Measurements from ENCODE around the gene AKNA. TPM values are rescaled to one million over a fixed set of nuclear protein-coding genes. Genes with fewer than 3 reads are reported as not detected.

AKNA gene
- total and polyA plus RNA-seq, 2 experiments from 2014 or later: 5.7 to 25.2 TPM

GRCh38 chr9:114367366-114367765, 20.4 kb downstream of the AKNA start:
- Histone ChIP-seq H3K36me3 (peaks cover 15% of the 10 kb centered on the region), H3K27me3 (no peaks in the 10 kb centered on the region), H3K4me3 (no peak overlapping the region), H3K9me3 (ENCODE audit: low read depth) (no peaks in the 10 kb centered on the region), H3K27ac (no peak overlapping the region), H3K4me1 (ENCODE audit: low read depth) (no peaks in the 10 kb centered on the region)
- DNase-seq (ENCODE audit: low read depth in 1 of 2, low spot score in 1 of 2): no peak
- TF ChIP-seq CTCF (IDR thresholded peaks at IDR 0.05; ENCODE audit: low read depth, low read length): no peak

GRCh38 chr9:114366334-114367128, 21.3 kb downstream of the AKNA start:
- H3K27ac ChIP-seq: no peak overlapping the region
- H3K36me3 ChIP-seq: peaks cover 19% of the 10 kb centered on the region
- no peak overlapping the region for H3K4me3 ChIP-seq
- H3K4me1 ChIP-seq (ENCODE audit: low read depth): no peaks in the 10 kb centered on the region
- no peaks in the 10 kb centered on the region for H3K27me3 ChIP-seq
- H3K9me3 ChIP-seq (ENCODE audit: low read depth): no peaks in the 10 kb centered on the region
- peak in 1 of 2 donors; percentile 92 for DNase-seq (ENCODE audit: low read depth in 1 of 2, low spot score in 1 of 2)
- TF ChIP-seq CTCF (IDR thresholded peaks at IDR 0.05; ENCODE audit: low read depth, low read length): no peak

GRCh38 chr9:114365194-114365593, 22.6 kb downstream of the AKNA start:
- Histone ChIP-seq H3K27ac (no peak overlapping the region), H3K36me3 (peaks cover 32% of the 10 kb centered on the region), H3K4me3 (no peak overlapping the region), H3K27me3 (no peaks in the 10 kb centered on the region), H3K9me3 (ENCODE audit: low read depth) (no peaks in the 10 kb centered on the region), H3K4me1 (ENCODE audit: low read depth) (no peaks in the 10 kb centered on the region)
- no peak for TF ChIP-seq CTCF (IDR thresholded peaks at IDR 0.05; ENCODE audit: low read depth, low read length)
- DNase-seq (ENCODE audit: low read depth in 1 of 2, low spot score in 1 of 2): no peak

GRCh38 chr9:114364134-114365041, 23.4 kb downstream of the AKNA start:
- H3K36me3 ChIP-seq: peaks cover 37% of the 10 kb centered on the region
- H3K27me3 ChIP-seq: no peaks in the 10 kb centered on the region
- H3K4me3 ChIP-seq: no peak overlapping the region
- DNase-seq (ENCODE audit: low read depth in 1 of 2, low spot score in 1 of 2): peak in 1 of 2 donors; percentile 89
- H3K27ac ChIP-seq: no peak overlapping the region
- H3K4me1 ChIP-seq (ENCODE audit: low read depth): no peaks in the 10 kb centered on the region
- no peak for TF ChIP-seq CTCF (IDR thresholded peaks at IDR 0.05; ENCODE audit: low read depth, low read length)
- H3K9me3 ChIP-seq (ENCODE audit: low read depth): no peaks in the 10 kb centered on the region

GRCh38 chr9:114363424-114363823, 24.4 kb downstream of the AKNA start:
- TF ChIP-seq CTCF (IDR thresholded peaks at IDR 0.05; ENCODE audit: low read depth, low read length): no peak
- Histone ChIP-seq H3K4me1 (ENCODE audit: low read depth) (no peaks in the 10 kb centered on the region), H3K27me3 (no peaks in the 10 kb centered on the region), H3K27ac (no peak overlapping the region), H3K4me3 (no peak overlapping the region), H3K36me3 (peaks cover 39% of the 10 kb centered on the region), H3K9me3 (ENCODE audit: low read depth) (no peaks in the 10 kb centered on the region)
- DNase-seq (ENCODE audit: low read depth in 1 of 2, low spot score in 1 of 2): no peak
